Measurements from ENCODE around the gene TOPORS.
"Not testable (repeated sequence)": the region's sequence is repeated elsewhere in the genome, so short reads cannot be mapped to it uniquely, and the experiment has no call there.

The TOPORS gene

DNA sequence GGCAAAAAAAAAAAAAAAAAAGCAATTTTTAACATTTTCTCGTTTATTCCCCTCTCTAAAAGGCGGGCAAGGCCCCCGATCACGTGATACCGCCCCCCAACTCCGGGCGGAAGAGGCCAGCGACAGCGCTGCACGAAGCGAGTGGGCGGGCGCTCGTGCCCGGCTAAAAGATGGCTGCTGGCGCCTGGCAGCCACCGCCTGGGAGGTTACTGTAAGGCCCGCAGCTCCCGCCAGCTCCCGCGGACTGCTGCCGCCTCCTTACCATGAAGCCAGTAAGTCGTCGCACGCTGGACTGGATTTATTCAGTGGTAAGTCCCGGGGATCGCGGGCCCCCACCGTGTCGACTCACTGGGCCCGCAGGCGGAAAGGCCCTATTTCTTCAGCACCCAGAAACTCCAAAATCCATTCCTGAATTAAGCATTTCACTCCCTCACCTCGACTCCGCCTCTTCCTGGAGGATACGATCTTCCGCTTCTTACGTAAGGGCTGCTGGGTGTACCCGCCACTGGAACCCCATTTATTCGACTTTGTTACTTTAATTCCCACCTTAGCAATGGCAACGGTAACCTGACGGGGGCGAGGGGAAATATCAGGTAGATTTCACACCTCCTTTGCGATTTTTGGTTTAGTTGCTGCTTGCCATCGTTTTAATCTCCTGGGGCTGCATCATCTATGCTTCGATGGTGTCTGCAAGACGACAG is at the start of gene TOPORS, which contains the start of gene SMIM27:
TSS of gene TOPORS (minus strand) at position 415 of the 701 bp plus-strand sequence. CDS start at position 265, 150 bp downstream.
TSS of gene SMIM27 (plus strand) at position 156 of the 701 bp plus-strand sequence. CDS start at position 264, 108 bp downstream.
- peak; percentile 90 to 92 for DNase-seq

DNA sequence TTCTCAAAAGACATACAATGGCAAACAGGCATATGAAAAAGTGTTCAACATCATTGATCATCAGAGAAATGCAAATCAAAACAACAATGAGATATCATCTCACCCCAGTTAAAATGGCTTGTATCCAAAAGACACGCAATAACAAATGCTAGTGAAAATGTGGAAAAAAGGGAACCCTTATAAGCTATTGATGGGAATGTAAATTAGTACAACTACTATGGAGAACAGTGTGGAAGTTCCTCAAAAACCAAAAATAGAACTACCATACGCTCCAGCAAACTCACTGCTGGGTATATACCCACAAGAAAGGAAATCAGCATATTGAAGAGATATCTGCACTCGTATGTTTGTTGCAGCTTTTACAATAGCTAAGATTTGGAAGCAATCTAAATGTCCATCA is 46.6 kb upstream of the TOPORS start:
- not testable (repeated sequence) for DNase-seq

DNA sequence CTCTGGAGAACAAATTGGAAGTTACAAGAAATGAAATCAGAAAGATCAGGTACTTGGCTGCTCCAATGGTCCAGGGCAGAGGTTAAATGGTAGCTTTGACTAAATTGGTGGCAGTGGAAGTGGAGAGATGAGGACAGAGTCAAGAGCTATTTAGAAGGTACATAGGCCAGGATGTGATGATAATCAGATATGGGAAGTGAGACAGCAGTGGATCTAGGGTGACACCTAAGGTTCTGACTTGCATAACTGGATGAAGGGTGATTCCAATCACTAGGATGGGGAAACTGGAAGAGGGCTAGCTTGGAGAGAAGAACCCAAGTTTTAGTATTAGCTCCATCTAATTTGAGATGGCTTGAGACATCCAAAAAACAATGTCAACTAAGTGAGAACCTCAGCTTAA is 44.5 kb upstream of the TOPORS start:
- no peak for DNase-seq

DNA sequence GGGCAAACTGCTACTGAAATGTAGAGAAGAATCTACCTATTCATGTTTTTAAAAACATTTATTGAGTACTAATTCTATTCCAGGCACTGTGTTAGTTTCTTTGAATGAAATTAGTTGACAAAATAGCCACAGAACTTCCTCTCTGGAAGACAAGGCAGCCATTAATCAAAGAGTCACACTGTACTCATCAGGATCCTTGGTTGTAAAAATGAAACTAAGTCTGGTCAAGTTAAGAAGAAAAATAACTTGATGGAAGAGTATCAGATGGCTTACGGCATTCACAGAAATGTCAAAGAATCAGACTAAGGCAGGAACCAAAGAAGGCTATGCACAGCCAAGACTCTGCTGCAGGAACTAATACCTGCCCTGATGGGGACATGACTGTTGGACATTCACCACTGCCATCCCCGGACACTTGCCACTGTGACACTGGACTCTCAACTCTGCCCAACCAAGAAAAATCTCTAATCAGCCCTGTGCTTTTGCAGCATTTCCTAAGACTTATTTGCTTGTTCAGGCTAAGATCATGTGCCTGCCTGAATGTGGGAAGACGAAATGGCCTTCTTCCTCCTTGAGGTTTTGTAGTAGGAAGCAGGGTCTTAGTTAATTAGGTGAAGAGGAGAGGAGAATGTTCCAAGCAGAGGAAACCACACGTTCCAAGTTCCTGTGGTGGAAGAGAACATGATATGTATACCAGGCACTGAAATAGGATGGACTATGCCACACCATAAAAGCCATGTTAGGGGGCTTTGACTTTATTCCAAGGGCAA is 43.9 kb upstream of the TOPORS start:
- no peak for DNase-seq

DNA sequence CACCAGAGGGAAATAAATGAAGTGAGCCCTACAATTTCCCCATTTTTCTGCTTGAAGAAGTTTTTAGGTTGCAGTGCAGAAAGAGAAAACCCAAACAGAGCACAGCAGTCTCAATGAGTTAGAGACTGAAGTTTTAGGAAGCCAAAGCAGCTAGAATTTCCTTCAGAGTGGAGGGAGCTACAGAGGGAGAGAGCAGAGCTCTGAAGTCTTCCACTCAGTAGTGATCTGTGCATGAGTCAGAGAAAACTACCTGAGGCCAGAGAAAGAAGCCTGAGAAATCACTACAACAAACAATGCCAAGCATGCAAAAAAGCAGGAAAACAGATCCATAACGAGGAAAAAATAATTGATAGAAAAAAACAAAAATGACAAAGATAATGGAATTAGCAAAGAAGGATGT is 38.5 kb upstream of the TOPORS start:
- DNase-seq: no peak

DNA sequence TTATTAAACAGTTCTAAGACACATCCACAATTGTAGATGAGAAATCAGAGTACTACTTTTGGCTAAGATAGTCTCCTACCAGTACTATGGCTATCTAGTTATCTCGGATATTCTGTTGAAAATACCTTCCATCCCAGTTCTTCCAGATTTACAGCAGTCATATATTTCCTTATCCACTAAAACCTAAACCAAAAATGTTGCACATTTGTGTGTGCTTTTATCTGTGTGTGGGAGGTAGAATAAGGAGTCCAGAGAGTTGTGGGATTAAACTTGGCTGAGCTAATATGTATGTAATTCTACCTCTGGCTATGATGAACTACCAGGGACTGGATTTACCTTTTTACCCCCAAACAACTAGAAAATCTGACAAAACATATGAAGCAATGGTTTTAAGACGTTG is 38.1 kb upstream of the TOPORS start:
- no peak for DNase-seq

DNA sequence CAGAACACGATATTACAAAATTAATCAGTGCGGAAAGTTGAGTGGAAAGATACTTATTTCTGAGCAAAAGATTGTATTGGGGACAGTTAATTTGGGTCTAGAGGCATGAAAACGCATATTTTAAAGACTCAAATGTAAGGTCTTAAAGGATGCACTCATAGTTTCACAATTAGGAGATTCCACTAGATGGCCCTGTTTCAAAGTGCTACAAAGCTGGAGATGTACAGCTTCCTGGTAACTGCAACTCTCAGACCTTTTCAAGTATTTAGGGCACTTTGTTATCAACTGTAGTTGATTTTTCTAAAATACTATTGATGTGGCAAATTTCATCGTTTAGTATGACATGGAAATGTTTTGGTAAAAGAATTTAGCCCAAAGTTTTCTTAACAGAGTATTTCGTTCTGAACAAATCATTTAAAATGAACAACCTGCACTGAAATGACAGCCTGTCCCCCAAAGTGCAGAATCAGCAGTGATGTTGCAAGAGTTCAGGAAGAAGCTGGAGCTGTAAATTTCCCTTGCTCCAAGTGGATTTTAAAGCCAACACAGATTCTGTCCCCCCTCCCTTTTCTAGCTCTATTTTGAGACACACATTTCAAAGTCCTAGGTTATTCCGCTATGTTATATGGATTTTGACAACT is 36.8 kb upstream of the TOPORS start:
- DNase-seq: no peak

DNA sequence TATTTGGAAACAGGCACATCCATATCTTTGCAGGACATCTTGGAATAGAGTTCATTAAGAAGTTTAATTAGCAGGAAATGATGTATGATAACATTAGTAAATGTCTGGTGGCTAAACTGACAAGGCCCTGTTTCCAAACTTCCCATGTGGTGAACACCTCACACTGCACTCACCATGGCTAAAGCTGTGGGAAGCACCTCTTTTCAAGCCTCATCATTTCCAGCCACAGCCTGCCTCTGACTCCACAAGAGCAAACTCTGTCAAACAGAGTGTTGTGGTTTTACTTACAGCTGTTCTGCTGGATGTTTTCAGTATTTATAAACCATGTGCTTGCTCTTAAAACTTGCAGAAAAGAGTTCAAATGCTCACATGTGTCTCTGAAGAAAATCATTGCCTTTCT is 35.5 kb upstream of the TOPORS start:
- no peak for DNase-seq

DNA sequence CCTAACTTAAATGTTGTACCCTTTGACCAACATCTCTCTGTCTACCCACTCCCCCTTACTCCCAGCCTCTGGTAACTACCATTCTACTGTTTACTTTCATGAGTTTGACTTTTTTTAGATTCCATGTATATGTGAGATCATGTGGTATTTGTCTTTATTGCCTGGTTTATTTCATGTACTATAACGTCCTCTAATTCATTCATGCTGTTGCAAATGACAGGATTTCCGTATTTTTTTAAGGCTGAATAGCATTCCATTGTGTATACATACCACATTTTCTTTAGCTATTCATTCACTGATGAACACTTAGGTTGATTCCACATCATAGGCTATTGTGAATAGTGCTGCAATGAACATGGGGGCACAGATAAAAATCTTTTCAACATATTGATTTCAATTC is 32.4 kb upstream of the TOPORS start:
- DNase-seq: no peak

DNA sequence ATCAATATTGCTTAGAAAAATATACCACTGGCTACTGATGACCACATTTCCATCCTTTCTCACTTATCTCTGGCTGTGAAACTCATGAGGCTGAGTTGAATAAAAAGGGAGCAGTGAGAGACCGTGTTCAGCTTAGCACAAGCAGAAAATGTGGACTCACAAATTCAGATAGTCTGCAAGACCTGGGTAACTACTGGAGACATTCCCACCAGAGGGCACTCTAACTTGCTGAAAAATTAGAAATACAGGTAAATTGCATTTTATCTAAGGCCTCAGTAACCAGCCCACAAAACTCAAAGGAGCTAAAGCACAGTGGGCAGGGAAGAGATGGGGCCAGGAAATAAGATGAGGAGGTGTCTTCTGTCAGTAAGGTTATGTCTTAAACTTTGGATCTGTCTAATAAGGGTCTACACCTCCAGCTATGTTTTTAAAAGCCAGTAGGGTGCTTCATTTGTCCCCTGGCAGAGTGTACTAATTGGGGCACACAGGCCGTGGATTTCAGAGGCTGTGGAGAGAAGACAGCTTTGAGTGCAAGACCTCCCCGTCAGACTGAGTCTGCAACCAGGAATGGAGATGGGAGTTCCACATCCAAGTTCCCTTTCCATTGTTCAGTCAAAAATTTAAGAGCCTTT is 29.2 kb upstream of the TOPORS start:
- peak; percentile 5 to 35 for DNase-seq

DNA sequence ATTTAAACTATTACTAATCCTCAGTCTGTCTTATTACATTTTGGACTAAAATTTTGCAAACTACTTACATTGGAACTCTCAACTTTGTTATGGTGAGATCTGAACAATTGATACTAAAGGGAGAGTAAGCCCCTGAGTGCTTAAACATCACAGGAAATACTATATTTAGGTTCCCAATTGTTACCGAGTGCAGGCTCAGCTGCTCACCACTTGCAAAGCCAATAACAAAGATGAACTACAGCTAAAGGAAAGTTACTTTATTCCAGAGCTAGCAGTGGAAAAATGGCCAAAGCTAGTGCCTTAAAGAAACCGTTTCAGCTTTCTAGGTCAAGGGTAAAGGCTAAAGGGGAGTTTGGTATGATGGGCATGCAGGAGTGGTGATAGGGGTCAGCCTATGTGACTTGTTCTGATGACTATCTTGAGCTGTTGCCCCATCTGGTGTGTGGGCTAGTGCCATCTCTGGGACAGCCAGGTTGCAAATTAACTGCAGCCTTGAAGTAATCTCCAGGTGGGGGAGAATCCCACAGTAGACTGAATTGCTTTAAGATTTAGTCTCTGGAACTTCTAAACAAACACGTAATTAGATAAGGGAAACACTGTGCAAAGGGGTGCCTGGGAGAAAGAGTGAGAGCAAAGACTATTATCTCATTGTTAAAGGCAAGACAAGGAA is 28.4 kb upstream of the TOPORS start:
- DNase-seq: no peak

DNA sequence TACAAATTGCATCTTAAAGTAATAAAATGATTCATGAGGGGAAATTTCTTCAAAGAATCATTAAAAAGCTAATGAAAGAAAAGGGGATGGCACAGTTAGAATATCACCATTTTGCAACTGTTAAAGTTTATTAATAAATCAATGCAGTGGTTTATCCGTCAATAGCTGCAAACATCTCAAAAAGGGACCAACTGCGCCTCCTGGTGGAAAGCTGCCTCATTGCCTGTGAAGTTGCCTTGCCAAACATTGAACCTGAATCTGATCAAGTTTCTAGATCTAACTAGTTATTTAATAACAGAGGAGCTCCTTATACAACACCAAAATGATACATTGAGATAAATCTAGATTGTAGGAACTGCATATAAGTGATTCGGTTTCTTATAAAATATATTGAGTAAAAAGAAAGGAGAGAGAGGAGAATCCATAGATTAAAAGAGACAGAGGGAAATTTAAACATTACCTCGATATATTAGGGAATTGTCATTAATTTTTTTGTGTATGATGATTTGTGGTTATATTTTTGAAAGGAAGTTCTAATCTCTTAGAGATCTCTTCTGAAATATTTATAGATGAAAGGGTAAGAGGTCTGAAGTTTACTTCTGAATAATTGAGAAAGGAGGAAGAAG is 27.4 kb upstream of the TOPORS start:
- DNase-seq: peak; percentile 70 to 86

DNA sequence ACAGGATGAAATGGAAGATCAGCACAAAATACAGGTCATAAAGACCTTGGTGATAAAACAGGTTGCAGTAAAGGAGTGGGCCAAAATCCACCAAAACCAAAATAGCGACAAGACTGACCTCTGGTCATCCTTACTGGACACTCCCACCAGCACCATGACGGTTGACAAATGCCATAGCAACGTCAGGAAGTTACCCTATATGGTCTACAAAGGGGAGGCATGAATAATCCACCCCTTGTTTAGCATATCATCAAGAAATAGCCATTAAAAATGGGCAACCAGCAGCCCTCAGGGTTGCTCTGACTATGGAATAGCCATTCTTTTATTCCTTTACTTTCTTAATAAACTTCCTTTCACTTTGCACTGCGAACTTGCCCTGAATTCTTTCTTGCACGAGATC is 26.6 kb upstream of the TOPORS start:
- DNase-seq: no peak

DNA sequence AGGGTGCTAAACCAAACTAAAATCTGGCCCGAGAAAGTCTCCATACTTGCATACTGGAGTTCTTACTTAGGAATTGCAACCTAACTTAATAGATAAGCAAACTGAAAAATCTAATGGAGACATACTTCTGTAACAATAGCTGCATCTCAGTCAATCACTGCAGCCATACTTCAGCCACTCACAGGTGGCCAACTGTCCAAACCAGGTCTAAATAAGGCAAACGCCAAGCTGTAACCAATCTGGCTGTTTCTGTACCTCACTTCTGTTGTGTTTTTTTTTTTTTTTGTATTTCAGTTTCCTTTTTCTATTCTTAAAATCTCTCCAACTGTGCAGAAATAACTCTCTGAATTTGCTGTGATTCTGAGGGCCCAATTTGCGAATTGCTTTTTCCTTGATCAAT is 24.9 kb upstream of the TOPORS start:
- no peak for DNase-seq

DNA sequence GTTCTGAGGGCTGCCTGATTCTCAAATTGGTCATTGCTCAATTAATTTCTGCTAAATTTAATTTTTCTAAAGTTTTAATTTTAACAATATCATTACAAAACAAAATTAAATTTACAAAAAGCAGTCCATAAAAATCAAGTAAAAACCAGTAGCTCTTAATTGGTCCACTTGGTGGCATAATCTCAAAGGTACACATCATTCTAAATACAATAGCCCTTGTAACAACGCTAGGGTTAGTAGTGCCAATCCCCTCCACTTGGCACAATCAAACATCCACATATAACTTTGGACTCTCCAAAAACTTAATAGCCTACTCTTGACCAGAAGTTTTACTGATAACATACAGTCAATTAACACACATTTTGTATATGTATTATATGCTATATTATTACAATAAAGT is 22.5 kb upstream of the TOPORS start:
- DNase-seq: no peak

DNA sequence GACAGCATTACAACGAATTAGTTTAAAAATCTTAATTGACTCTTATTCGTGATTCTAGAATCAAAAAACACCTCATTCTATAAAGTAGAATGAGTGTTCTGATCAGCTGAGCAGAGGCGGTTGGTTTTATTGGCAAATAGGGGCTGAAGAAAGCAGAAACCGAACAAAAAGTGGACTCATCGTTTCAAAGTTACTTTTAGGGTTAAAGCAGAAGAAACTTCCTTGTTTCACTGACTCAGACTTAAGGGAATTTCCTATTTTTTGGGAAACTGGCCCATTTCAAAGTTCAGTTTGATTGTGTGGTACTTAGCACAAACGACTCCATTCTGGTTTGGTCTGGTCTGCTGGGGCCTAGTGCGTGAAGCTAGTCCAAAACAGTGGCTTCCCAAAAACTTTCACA is 21.4 kb upstream of the TOPORS start:
- DNase-seq: no peak

DNA sequence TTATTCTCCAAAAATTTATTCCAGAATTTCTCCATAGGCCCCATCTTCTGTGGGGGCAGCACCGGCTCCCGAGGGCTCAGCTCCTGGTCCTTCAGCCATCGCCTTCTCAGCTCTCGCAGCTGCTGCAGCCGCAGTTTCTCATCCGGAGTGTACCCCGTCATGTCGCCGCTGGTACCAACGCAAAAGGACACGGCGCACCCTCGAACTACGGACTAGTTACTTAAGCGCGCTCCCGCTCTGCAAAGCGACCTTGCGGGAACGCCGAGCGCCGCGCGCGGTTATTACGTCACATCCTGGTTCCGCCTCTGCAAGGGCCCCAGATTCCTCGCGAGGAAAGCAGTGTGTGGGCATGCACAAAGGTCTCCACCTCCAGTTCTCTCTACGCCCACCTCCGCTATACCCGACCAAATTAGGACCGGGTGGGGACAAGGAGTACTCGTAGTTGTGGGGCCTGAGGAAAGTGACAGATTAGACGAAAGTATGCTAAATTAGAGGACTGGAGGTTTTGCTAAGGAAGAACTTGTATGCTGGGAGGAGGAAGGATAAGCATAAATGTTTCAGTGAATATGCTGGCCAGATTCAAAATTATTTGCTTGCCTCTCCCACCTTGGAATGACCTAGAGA is 20.6 kb upstream of the TOPORS start, which contains the start of gene NDUFB6:
TSS of gene NDUFB6 (minus strand) at position 260 of the 624 bp plus-strand sequence. CDS start at position 161, 99 bp downstream.
- DNase-seq: peak; percentile 94 to 97

DNA sequence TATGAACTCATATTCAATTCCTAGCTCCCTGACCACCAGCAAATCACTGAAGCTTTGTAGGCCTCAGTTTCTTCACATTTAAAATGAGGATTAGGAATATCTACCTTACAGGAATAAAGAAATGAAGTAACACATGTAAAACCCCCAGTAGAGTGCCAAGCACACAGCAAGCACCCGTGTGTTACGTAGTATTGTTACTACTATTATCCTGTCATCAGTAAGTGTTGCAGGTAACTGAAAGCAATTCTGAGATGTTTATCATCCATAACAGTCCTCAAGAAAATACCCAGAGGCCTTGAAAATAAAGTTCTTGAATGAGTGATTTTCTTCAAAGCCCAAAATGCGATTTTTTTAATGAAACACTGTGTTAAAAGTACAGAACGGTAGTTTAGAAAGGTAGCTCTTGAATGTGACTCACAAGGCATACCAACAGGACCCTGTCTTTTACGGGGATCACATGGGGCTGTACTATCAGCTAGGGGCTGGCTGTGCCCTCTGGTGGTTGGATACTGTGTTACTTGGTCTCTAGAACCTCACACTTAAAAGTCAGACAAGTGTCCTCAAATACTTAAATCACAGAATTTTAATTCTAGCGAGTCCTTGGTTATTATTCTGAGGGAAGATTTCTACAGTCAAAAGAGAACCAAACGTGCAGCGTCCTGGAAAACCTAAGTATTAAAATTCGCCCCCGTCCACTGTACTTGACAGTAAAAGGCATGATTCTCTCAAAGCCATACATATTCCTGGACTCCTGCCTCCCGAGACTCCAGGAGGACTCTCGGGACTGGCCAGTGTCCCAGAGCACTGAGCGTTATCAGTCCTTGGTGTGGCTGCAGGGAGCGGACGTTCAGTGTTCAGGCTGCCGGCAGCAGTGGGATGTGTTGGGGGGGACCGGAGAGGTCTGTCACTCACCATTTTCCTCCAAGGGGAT is 19.8 kb upstream of the TOPORS start:
- peak; percentile 76 to 80 for DNase-seq

DNA sequence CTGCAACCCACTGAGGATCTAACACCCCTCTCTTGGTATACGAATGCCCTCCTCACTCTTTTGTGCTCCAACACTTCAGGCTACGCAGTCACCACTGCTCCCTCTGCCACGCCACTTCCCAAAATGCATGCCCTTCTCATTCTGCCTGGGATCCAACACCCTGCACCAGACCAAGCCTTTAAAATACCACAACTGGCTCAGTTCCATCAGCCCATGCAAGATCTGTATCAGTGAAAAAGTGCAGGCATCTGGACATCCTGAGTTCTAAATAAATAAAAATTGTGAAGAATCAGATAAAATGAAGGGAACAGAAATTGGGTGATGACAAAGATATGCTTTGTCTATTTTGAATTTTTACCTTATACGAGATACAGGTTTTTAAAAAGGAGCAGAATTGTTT is 17.9 kb upstream of the TOPORS start:
- no peak for DNase-seq

DNA sequence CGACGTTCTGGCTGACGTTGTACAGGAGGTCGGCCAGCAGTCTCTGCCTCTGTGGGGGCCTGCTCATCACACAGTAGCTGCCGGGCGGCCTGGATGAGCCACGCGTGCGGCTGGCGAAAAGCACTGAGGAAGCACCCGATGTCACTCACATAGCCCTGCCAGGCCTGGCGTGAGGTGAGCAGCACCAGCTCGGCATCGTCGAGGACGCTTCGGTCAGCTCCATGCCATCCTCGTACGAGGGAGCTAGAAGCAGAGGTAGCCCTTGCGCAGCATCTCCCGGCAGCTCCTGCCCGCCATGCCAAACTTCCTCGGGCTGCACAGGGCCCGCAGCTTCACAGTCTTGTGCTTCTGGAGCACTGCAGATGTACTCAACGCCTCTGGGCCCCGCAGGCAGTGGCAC is 14.4 kb upstream of the TOPORS start:
- no peak for DNase-seq

DNA sequence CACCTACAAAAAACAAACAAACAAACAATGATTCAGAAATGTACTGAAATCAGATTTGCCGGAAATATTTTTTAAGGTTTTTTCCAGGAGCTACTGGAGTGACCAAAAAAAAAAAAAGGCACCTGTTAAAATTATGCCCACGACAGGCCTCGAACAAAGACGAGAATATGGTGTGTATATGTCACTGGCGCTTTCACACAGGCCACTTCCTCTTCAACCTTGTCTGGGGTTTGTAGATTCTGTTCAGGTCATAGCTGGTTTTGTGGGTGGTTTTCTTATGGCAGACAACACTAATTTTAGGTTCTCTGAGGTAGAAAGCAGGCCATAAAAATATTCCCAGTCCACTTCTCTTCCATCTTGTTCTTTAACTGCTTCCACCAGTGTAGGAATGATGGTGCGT is 13.6 kb upstream of the TOPORS start:
- DNase-seq: no peak
